Measurements from ENCODE around the gene MRPL37.

The MRPL37 gene

GRCh38 chr1:54240741-54241335 lies 40.9 kb downstream of the MRPL37 start:
- no peak for DNase-seq (ENCODE audit: low read depth)

DNA sequence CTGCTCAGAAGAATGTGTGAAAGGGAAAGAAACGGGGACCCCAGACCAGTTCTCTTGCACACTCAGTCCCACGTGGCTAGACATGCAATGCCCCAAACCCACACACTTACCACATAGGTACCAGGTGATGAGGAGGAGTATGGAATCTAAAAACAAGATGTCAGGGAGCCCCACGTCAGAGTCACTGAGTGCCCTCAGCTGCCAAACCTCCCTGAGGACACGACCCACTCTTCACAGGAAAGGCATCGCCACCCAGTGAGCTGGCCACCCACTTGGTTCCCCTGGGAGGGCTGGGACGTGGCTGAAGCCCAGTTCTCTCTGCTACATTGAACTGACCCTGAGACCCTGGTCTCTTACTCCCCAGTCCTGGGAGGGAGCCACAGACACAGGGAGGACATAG lies 41.4 kb downstream of the MRPL37 start:
- no peak for DNase-seq (ENCODE audit: low read depth)

- no peak for DNase-seq (ENCODE audit: low read depth)
Measured at GRCh38 chr1:54243022-54243421, 43.1 kb downstream of the MRPL37 start.

- no peak for DNase-seq (ENCODE audit: low read depth)
Measured at GRCh38 chr1:54244655-54245054, 44.7 kb downstream of the MRPL37 start.

DNA sequence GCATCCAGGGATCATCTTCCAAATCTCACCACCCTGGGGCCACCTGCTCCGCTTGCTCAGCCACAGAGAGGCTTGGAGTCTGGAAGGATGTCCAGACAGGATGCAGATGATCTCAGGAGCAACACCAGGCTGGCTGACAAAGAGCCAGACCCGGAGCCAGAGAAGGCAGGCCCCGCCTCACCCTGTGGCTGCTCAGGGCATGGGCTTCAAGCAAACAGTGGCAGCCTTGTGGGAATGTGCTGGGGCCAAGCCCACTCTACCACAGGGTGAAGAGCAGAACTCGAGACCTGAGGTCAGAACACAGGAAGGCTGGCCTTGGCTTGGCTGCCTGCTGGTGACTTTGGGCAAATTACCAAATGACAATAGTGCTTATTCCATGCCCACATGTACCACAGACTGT lies 45.5 kb downstream of the MRPL37 start:
- no peak for DNase-seq (ENCODE audit: low read depth)

DNA sequence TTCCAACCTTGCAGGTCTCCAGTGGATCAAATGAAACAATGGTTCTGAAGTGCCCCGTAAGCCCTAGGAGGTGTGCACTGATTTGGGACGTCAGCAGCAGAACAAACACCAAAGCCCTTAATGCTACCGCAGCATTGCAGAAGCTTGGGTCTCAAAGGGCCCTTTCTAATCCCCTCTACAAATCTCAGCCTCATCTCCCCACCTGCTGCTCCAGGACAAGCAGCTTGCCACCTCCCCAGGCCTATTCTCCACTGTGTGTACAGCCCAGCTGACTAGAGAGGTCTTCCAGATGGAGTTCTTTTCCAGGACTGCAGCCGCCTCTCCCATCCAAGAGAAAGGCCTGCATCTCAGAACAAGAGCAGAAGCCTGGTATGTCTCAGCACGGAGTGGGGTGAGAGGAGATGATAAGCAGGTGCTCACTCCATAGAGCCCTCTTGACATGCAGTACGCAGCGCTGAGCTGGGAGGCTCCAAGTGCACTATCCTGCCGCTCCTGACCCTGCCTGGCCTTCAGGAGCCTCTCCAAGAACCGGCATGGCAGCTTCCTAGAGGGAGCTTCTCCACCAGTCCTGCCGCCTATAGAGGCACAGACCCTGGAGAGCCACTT lies 46.3 kb downstream of the MRPL37 start:
- no peak for DNase-seq (ENCODE audit: low read depth)

DNA sequence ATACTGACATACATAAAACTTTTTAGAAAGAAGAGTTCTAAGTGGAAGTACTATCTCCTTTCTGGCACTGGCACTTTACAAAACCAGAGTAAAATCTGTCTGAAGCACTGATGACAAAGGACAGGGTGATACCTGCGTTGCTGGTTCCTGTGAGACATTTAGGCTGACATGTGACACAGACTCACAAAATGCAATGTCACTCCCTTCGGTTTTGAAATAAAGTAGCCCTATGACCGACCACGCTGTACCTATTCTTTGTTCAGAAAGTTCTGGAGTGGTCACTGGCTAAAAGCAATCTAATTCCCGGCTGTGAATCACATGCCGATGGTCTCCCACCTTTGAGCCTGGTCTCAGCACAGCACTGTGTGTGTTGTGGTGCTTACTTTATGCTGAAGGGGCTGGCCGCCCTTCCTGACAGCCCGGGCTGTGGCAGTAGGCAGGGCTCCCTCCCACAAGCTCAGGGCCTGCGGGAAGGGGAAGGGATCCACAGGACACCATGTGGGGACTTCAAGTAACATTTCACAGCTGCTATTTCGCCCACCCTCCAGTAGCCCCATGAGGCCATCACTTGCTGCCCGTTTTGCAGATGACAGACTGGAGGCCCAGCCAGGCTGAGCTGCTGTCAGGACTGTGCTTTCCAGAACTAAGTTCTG lies 48.0 kb downstream of the MRPL37 start:
- no peak for DNase-seq (ENCODE audit: low read depth)

GRCh38 chr1:54248966-54249365 lies 49.0 kb downstream of the MRPL37 start:
- no peak for DNase-seq (ENCODE audit: low read depth)

GRCh38 chr1:54249819-54250435 lies 50.0 kb downstream of the MRPL37 start:
- no peak for DNase-seq (ENCODE audit: low read depth)

DNA sequence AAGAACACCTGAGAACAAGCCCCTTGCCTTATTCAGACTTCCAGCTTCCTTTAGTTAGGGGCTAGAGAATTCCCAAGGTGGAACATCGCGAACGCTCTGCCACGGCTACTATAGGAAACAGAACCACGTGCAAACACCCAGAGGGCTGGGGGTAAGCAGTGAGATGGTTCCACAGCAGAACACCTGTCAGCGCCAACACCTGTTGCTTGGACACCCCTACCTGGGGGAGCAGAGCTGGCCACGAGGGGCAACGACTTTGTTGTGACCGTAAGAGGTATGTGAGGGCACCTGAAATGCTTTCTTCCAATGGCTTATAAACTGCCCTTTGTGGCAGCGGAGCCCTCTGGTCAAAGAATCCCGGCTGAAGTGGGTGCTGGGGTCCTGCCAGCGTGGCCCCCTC lies 50.7 kb downstream of the MRPL37 start:
- no peak for DNase-seq (ENCODE audit: low read depth)

DNA sequence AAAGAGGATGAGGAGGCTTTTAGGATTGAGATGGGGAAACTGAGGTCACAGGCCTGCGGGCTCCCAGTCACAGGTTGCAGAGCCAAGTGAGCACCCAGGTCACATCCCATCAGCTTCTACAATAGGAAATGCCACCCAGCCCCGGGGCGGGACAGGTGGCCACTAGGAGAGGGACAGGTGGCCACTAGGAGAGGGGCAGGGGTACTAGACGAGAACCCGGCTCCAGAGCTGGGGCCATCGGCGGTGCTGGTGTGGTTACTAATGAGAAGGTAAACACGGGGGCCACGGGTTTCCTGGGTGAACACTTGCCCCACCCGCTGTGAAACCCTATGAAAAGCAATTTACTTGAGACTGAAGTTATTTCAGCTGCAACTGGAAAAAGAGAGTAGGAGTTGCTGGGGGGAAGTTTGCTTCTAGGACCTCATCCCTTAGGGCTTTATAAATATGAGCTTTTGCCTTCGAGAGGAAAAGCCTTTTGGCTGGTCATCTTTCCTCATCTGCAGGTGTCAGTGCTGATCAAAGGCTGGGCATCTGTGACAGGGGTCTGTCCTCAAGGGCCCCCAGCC lies 52.5 kb downstream of the MRPL37 start:
- DNase-seq (ENCODE audit: low read depth): no peak

- no peak for DNase-seq (ENCODE audit: low read depth)
Measured at GRCh38 chr1:54253480-54253879, 53.5 kb downstream of the MRPL37 start.

- DNase-seq (ENCODE audit: low read depth): no peak
Measured at GRCh38 chr1:54254055-54254454, 54.1 kb downstream of the MRPL37 start.

DNA sequence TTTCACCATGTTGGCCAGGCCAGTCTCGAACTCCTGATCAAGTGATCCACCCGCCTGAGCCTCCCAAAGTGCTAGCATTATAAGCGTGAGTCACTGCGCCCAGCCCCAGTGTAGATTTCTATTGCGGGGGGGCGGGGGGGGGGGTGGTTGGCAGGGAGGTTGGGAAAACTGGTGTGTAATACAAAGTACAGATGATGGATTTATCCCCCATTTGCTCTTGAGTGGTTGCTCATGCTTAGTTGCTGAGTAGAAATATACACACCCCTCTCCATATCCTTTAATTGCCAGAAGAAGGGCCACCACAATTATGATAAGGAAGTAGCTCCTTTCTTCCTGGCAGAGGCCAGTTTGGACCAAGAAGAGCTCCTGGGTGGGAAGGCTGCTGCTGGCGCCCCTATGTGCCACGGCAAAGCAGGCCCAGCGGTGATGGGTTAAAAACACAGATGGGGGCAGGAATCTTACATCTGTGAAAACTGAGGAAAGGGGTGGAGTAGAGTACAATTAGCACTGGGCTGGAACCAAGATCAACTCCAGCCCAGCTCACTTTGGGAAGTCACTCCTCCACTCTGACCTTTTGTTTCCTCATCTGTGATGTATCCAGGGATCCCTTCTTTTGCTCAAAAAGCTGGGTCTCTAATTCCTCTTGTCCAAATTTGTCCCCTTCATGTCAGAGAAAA lies 55.2 kb downstream of the MRPL37 start:
- DNase-seq (ENCODE audit: low read depth): no peak

GRCh38 chr1:54256522-54257345 lies 56.8 kb downstream of the MRPL37 start:
- no peak for DNase-seq (ENCODE audit: low read depth)

GRCh38 chr1:54257346-54257620 lies 57.3 kb downstream of the MRPL37 start:
- DNase-seq (ENCODE audit: low read depth): no peak

DNA sequence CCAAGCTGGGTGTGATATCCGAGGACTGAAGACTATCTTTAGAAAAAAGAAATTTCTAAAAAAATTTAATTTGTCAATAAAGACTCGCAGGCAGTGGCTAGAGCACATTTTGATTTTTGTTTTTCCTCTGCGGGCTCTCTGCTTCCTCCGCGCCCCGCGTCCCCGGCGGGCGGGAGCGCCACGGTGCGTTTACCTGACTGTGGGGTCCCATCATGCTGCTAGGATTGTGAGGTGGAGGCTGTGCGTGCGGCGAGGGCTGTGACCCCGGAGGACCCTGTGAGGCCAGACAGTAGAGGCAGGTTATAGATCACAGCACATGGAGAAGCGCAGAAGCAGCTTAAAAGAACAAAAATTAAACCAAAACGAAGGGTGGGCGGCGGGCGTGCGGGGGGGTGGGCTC lies 57.9 kb downstream of the MRPL37 start:
- DNase-seq (ENCODE audit: low read depth): no peak

DNA sequence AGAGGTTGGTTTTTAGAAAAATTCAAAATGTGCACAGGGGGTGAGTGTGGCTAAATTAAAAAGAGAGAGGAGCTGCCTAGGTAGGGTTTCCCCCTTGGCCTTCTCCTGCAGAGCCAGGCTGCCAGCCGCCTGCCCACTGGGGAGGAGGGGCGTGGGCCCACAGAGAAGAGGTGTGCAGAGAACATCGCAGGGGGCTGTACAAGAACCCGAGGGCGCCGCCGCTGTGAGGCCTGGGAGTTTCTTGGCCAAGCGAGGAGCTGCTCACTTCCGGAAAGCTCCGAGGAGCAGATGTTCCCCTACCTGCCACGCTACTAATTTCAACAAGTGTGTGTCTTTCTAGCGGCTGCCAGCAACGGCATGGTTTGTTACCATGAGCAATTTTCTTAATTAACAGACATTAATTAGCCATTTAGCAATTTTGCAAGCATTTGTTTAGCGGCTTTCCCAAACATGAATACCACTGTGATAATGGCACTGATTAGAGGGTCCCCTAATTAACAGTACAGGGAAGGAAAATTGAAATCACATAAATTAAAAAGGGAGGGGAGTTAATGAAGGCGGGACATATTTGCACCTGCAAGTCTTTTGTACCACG lies 59.7 kb downstream of the MRPL37 start:
- DNase-seq (ENCODE audit: low read depth): no peak

DNA sequence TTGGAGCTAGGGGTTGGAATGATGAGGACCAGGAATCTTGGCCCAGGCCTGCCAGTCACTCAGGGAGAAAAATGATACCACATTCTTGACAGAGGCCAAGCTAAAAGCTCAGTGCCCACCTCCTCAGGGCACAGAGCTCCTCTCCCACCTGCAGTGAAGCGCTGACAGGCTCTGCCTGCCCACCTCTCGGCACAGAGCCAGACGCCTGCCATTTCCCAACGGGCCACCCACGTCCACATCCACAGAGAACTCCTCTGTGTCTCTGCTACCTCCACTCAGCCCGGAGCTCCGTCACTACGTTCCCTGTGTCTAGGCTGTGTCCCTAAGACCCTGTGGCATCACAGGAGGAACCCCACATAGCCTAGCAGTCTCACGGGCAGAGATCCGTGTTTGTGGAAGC lies 60.8 kb downstream of the MRPL37 start:
- DNase-seq (ENCODE audit: low read depth): no peak

DNA sequence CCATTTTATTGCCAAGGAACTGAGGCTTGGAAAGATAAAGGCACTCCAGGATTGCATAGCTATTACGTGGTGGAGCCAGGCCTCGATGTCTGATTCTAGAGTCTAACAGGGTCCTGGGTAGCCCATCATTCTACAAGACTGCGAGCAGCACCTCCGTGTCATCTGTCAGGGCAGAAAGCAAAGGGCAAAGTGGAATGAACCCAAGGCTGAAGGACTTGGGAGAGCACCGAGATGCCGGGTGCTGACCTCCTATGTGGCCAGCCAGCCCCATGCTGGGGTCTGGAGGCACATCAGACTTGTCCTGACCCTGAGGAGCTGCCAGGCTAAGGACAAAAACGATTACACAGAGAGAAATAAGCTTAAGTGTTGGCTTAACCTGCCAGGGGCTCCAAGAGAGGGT lies 62.3 kb downstream of the MRPL37 start:
- DNase-seq (ENCODE audit: low read depth): no peak

- DNase-seq (ENCODE audit: low read depth): no peak
Measured at GRCh38 chr1:54263601-54264226, 63.7 kb downstream of the MRPL37 start.

Data from activated T-cell treated with anti-CD3 and anti-CD28 coated beads for 48 hours (primary cell).